Mucosa of stomach (tissue), 1 donor: ENCODE data around the gene A2ML1.
"Not testable (repeated sequence)": the region's sequence is repeated elsewhere in the genome, so short reads cannot be mapped to it uniquely, and the experiment has no call there.

Experiments
- H3K27me3 ChIP-seq: one replicate; pipeline ENCODE4 v1.7.0; 2013; ENCODE audit warnings: mild to moderate bottlenecking, low read length; ENCODE audit not compliant: control insufficient read depth, insufficient read depth
- H3K36me3 ChIP-seq: one replicate; pipeline ENCODE4 v1.7.0; 2013; ENCODE audit warnings: low read length; ENCODE audit not compliant: control insufficient read depth, insufficient read depth
- H3K4me1 ChIP-seq: one replicate; pipeline ENCODE4 v1.7.0; 2013; ENCODE audit warnings: mild to moderate bottlenecking, low read length; ENCODE audit not compliant: control insufficient read depth, insufficient read depth
- H3K4me3 ChIP-seq: one replicate; pipeline ENCODE4 v1.7.0; 2013; ENCODE audit warnings: low read length
- H3K9ac ChIP-seq: one replicate; pipeline ENCODE4 v1.7.0; 2013; ENCODE audit warnings: mild to moderate bottlenecking, low read length, moderate library complexity
- H3K9me3 ChIP-seq: one replicate; pipeline ENCODE4 v1.7.0; 2013; ENCODE audit warnings: mild to moderate bottlenecking, low read length, moderate library complexity; ENCODE audit not compliant: control insufficient read depth
- donor health status: Pancreatic carcinoma.

The A2ML1 gene

DNA sequence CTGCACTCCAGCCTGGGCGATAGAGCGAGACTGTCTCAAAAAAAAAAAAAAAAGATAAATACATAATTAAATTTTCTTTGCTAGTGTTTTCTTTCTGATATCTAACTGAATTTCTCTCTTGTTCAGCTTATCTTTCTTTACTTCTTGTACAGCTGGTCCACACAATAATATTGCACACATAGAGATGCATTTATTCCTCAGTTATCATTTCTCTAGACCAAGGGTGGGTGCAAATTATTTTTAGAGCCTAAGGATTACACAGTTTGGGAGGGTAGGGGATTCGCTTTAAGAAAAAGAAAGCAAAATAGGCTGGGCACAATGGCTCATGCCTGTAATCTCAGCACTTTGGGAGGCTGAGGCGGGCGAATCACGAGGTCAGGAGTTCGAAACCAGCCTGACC lies 17.9 kb downstream of the A2ML1 start:
- H3K4me3 ChIP-seq = no peak overlapping the region
- no peaks in the 10 kb centered on the region for H3K9me3 ChIP-seq

DNA sequence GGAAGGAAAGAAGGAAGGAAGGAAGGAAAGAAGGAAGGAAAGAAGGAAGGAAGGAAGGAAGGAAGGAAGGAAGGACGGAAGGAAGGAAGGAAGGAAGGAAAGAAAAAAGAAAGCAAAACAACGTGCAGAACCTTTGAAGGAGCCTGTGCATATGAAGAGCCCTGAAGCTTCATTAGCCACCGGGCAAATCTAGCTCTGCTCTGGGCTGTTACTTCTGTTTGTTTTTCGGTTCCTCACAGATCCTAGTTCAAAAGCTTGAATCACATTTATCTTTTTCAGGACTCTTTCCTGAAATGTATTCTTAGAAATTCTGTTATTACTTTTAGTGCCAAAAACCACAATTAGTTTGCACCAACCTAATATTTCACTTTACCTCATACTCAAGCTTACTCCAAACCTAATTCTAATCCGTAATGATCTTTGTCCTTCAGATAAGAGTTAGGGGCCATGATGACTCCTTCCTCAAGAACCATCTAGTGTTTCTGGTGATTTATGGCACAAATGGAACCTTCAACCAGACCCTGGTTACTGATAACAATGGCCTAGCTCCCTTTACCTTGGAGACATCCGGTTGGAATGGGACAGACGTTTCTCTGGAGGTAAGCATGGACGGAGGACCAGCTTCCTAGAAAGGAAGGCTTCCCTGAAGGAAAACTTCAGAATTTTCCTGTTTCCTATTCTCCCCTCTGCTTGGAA lies 18.7 kb downstream of the A2ML1 start:
- H3K9me3 ChIP-seq = no peaks in the 10 kb centered on the region
- no peak overlapping the region for H3K9ac ChIP-seq
- H3K4me3 ChIP-seq = no peak overlapping the region
- no peaks in the 10 kb centered on the region for H3K4me1 ChIP-seq
- H3K27me3 ChIP-seq = no peaks in the 10 kb centered on the region
- no peaks in the 10 kb centered on the region for H3K36me3 ChIP-seq

More for the DNA sequence above, 17.9 kb downstream of the A2ML1 start:
- Histone ChIP-seq H3K27me3 (no peaks in the 10 kb centered on the region), H3K36me3 (no peaks in the 10 kb centered on the region), H3K9ac (no peak overlapping the region), H3K4me1 (no peaks in the 10 kb centered on the region)

DNA sequence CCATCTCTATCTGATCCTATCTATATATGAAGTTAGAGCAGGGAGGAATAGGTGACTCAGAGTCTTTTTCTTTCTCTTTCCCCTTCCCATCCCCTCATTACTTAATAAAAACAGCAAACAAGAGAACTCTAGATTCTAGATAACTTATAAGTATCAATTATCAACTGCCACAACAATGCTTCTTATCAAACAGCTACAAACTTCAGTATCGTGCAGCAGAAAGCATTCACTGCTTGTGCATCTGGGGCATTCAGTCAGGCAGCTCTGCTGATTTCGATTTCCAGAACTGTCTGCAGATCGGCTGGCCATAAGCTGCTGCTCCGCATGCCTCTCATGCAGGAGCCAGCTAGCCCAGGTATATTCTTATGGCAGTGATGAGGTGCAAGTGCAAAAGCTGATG lies 19.4 kb downstream of the A2ML1 start:
- H3K9me3 ChIP-seq = no peaks in the 10 kb centered on the region
- no peaks in the 10 kb centered on the region for H3K27me3 ChIP-seq
- no peak overlapping the region for H3K4me3 ChIP-seq
- no peaks in the 10 kb centered on the region for H3K4me1 ChIP-seq
- H3K36me3 ChIP-seq = no peaks in the 10 kb centered on the region
- no peak overlapping the region for H3K9ac ChIP-seq

DNA sequence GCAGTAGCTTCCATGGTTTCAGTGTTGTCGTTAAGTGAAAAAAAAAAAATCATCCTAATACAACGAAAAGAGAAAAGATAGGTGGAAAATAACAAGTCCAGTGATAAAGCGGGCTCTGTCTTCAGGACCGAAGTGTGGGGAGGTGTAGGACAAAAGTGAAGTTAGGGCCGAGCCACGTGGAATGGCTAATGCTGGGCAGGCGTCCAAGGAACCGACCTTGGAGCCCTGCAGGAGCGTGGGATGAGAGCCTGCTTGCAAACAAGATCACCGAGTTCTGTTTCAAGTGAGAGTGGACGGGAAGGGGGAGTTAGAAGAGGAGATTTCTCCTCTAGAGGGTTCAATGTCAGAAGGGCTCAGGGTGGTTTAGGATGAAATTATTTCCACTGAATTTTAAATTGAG lies 22.2 kb downstream of the A2ML1 start:
- Histone ChIP-seq H3K9me3 (no peaks in the 10 kb centered on the region), H3K9ac (no peak overlapping the region), H3K4me3 (no peak overlapping the region), H3K4me1 (no peaks in the 10 kb centered on the region), H3K36me3 (no peaks in the 10 kb centered on the region), H3K27me3 (no peaks in the 10 kb centered on the region)

DNA sequence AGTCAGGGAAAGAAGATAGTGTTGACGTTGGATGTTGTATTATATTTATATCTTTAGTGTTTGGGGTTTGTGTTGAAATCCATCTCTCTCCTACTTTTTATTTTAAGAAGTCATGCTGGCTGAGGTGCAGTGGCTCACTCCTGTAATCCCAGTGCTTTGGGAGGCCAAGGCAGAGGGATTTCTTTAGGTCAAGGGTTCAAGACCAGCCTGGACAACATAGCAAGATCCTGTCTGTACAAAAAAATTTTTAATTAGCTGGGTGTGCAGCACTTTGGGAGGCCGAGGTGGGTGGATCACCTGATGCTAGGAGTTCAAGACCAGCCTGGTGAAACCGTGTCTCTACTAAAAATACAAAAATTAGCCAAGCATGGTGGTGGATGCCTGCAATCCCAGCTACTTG lies 23.9 kb downstream of the A2ML1 start:
- Histone ChIP-seq H3K36me3 (no peaks in the 10 kb centered on the region), H3K4me1 (no peaks in the 10 kb centered on the region), H3K9ac (no peak overlapping the region), H3K9me3 (no peaks in the 10 kb centered on the region), H3K4me3 (no peak overlapping the region), H3K27me3 (no peaks in the 10 kb centered on the region)

DNA sequence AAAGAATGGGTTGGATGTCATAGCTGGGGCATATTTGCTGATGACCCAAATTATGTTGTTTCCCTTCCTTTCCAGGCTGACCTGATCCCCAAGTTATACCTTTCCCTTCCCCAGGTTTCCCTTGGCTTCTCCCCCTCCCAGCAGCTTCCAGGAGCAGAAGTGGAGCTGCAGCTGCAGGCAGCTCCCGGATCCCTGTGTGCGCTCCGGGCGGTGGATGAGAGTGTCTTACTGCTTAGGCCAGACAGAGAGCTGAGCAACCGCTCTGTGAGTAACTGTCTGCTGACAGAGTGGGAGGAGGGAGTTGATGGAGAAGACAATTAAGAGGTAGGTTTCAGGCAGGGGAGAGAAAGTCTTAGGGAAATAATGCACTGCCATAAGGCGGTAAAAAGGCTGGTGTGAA lies 25.0 kb downstream of the A2ML1 start:
- Histone ChIP-seq H3K4me1 (no peaks in the 10 kb centered on the region), H3K27me3 (no peaks in the 10 kb centered on the region), H3K9me3 (no peaks in the 10 kb centered on the region), H3K9ac (no peak overlapping the region), H3K4me3 (no peak overlapping the region), H3K36me3 (no peaks in the 10 kb centered on the region)

DNA sequence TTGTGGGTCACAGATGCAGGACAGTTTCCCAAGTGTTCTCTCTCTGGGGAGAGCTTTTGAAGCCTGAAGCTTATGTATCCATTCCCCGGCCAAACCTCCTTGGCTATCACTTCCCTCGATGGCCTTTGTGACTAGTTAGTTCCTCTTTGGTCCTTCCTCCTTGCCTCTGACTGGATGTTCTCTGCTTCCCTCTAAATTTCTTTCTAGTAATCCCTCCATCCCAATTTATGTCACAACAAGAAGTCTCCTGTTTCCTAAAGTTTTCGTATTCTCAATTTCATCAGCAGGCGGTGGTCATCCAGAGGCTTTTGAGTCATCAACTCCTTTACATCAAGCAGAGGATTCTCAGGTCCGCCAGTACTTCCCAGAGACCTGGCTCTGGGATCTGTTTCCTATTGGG lies 27.5 kb downstream of the A2ML1 start:
- Histone ChIP-seq H3K36me3 (no peaks in the 10 kb centered on the region), H3K27me3 (no peaks in the 10 kb centered on the region), H3K4me3 (no peak overlapping the region), H3K9ac (no peak overlapping the region), H3K9me3 (no peaks in the 10 kb centered on the region), H3K4me1 (no peaks in the 10 kb centered on the region)

DNA sequence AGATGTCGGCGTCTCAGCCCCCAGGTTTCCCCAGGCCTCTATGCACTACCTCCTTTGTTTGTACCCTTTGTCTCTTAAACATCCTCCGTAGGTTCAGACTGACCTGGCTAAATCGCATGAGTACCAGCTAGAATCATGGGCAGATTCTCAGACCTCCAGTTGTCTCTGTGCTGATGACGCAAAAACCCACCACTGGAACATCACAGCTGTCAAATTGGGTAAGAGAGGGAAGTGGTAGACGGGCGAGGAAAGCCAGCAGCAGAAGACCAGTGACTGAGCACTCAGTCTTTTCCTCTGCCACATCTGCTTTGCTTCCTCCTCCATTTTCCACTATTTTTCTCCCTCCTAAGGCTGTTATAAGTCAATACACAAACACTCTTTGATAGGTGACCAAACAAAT lies 29.7 kb downstream of the A2ML1 start:
- Histone ChIP-seq H3K27me3 (no peaks in the 10 kb centered on the region), H3K9ac (no peak overlapping the region), H3K4me1 (no peaks in the 10 kb centered on the region), H3K36me3 (no peaks in the 10 kb centered on the region), H3K4me3 (no peak overlapping the region), H3K9me3 (no peaks in the 10 kb centered on the region)

DNA sequence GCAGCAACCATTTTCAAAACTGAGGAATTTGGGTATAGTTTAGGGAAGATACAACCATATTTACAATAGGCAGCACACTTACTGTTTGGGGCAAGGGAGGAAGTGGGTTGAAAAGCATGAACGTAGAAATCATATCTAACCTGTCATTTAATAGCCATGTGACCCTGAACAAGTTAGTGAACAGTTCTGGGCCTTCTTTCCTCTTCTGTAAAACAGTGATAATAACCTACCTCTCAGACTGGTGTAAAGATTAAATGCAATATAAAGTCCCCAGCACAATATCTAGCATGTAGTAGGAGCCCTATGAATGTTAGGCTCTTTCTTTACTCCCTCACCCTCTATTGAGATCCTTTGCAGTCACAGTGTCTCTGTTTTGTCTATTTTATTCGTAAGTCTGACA lies 33.5 kb downstream of the A2ML1 start:
- H3K9me3 ChIP-seq = no peaks in the 10 kb centered on the region
- no peaks in the 10 kb centered on the region for H3K4me1 ChIP-seq
- H3K9ac ChIP-seq = no peak overlapping the region
- no peaks in the 10 kb centered on the region for H3K36me3 ChIP-seq
- H3K4me3 ChIP-seq = no peak overlapping the region
- H3K27me3 ChIP-seq = no peaks in the 10 kb centered on the region

DNA sequence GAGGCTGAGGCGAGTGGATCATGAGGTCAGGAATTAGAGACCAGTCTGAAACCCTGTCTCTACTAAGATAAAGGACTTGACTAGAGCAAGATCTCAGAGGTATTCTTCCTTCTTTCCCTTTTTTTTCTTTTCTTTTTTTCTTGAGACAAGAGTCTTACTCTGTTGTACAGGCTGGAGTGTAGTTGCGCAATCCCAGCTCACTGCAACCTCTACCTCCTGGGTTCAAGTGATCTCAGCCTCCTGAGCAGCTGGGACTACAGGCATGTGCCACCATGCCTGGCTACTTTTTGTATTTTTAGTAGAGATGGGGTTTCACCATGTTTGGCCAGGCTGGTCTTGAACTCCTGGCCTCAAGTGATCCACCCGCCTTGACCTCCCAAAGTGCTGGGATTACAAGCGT lies 37.0 kb downstream of the A2ML1 start:
- not testable (repeated sequence) for H3K9ac ChIP-seq, H3K27me3 ChIP-seq, H3K9me3 ChIP-seq, H3K36me3 ChIP-seq, H3K4me1 ChIP-seq, H3K4me3 ChIP-seq

DNA sequence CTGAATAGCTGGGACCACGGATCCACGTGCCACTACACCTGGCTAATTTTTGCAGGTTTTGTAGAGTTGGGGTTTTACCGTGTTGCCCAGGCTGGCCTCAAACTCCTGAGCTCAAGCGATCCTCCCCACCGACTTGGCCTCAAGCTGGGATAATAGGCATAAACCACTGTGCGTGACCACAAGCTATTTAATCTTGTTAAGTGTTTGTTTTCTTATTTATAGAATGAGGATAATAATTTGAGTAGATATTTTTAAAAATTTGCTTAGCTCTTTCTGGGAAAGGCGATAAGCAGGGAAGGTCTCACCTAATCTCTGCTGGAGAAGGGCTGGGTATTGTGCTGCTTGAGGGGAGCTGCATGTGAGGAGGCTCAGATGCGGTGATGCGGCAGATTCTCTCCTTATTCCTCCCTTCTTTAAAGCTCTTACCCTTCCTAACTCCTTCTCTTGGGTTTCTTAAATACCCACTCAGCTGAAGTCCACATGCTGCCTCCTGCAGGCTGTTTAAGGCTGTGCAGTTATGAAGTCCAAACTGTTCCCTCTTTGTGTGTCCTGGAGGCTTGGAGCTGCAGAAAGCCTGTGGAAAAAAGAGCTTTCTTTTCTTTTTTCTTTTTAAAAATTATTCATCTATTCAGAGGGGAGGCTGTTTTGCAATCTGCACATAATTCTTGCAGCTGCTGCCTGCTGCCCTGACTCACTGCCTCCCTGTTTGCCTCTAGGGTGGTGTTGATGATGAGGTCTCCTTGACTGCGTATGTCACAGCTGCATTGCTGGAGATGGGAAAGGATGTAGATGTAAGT lies 37.9 kb downstream of the A2ML1 start:
- H3K4me3 ChIP-seq = no peak overlapping the region
- no peaks in the 10 kb centered on the region for H3K4me1 ChIP-seq
- H3K27me3 ChIP-seq = no peaks in the 10 kb centered on the region
- no peaks in the 10 kb centered on the region for H3K9me3 ChIP-seq
- no peak overlapping the region for H3K9ac ChIP-seq
- no peaks in the 10 kb centered on the region for H3K36me3 ChIP-seq

DNA sequence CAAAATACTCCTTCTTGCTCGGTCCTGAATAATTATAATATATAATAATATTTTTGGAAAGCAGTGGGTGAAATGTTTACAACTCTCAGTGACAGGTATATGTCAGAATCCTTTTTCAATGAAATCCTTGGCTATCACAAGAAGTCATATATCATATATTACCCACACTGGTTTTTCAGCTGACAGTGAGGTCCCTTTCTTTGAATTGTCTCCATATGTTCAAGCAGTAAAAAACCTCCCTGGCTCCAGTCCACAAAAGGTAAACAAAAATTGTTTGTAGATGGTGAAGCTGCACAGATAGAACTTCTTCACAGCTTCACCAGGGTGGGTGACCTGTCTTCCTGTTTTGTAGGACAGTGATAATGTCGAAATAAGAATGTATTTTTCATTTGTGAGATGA lies 44.0 kb downstream of the A2ML1 start:
- no peaks in the 10 kb centered on the region for H3K36me3 ChIP-seq

More for the DNA sequence above, 44.0 kb downstream of the A2ML1 start:
- H3K9ac ChIP-seq = no peak overlapping the region
- no peaks in the 10 kb centered on the region for H3K4me1 ChIP-seq
- H3K9me3 ChIP-seq = no peaks in the 10 kb centered on the region
- no peaks in the 10 kb centered on the region for H3K27me3 ChIP-seq
- no peak overlapping the region for H3K4me3 ChIP-seq
